Neural progenitor cell (in vitro differentiated cells): ENCODE measurements around the gene USF2. TPM values are rescaled to one million over a fixed set of nuclear protein-coding genes. Genes with fewer than 3 reads are reported as not detected.

Source experiments
- DNase-seq: peaks from one replicate; pipeline ENCODE4 v3.0.0-alpha.2; 2016; ENCODE audit warnings: low spot score
- H2AFZ ChIP-seq: fragments of 200-600 bp; sonication (generic); replicated peaks from 2 replicates; pipeline ENCODE4 v1.6.1; 2016; ENCODE audit warnings: antibody characterized with exemption
- H3F3A ChIP-seq: fragments of 200-600 bp; sonication (generic); 2 replicates; pipeline ENCODE4 v1.6.1; 2016; ENCODE audit warnings: antibody characterized with exemption, low read depth
- H3K27ac ChIP-seq: fragments of 200-600 bp; sonication (generic); 2 replicates; pipeline ENCODE4 v1.5.1; 2016; ENCODE audit warnings: mild to moderate bottlenecking
- H3K27me3 ChIP-seq: fragments of 200-600 bp; sonication (generic); 2 replicates; pipeline ENCODE4 v1.6.1; 2016; ENCODE audit warnings: mild to moderate bottlenecking, moderate library complexity
- H3K36me3 ChIP-seq: fragments of 200-600 bp; sonication (generic); 2 replicates; pipeline ENCODE4 v1.5.1; 2016
- H3K4me1 ChIP-seq: fragments of 200-600 bp; sonication (generic); 2 replicates; pipeline ENCODE4 v1.6.1; 2016; ENCODE audit warnings: mixed run types
- H3K4me2 ChIP-seq: fragments of 200-600 bp; sonication (generic); 2 replicates; pipeline ENCODE4 v1.6.1; 2016
- H3K4me3 ChIP-seq: fragments of 200-600 bp; sonication (generic); 2 replicates; pipeline ENCODE4 v1.5.1; 2016
- H3K79me2 ChIP-seq: fragments of 200-600 bp; sonication (generic); 2 replicates; pipeline ENCODE4 v1.6.1; 2016; ENCODE audit warnings: low read depth
- H3K9ac ChIP-seq: fragments of 200-600 bp; sonication (generic); 2 replicates; pipeline ENCODE4 v1.6.1; 2016
- H3K9me3 ChIP-seq: fragments of 200-600 bp; sonication (generic); 2 replicates; pipeline ENCODE4 v1.5.1; 2016; ENCODE audit warnings: low read depth
- H4K20me1 ChIP-seq: fragments of 200-600 bp; sonication (generic); 2 replicates; pipeline ENCODE4 v1.6.1; 2016; ENCODE audit warnings: low read depth
- H3K27ac Mint-ChIP-seq: 3 replicates; pipeline ENCODE4 v1.8.0; 2021; ENCODE audit warnings: mixed read lengths
- H3K27me3 Mint-ChIP-seq: 2 replicates; pipeline ENCODE4 v1.8.0; 2022; ENCODE audit warnings: low read depth, mild to moderate bottlenecking, inconsistent platforms, moderate library complexity, mixed read lengths; ENCODE audit not compliant: insufficient read depth
- H3K36me3 Mint-ChIP-seq: 3 replicates; pipeline ENCODE4 v1.8.0; 2021; ENCODE audit warnings: mixed read lengths
- H3K4me1 Mint-ChIP-seq: 3 replicates; pipeline ENCODE4 v1.8.0; 2021; ENCODE audit warnings: mixed read lengths
- H3K4me3 Mint-ChIP-seq: 3 replicates; pipeline ENCODE4 v1.8.0; 2021; ENCODE audit warnings: mild to moderate bottlenecking, moderate library complexity, mixed read lengths
- H3K9me3 Mint-ChIP-seq: 3 replicates; pipeline ENCODE4 v1.8.0; 2020; ENCODE audit warnings: mixed read lengths
- CTCF ChIP-seq: fragments of 200-600 bp; sonication (generic); IDR thresholded peaks from 2 replicates; pipeline ENCODE4 v1.5.1; 2017; ENCODE audit warnings: antibody characterized with exemption, mild to moderate bottlenecking
- EZH2 ChIP-seq: fragments of 200-600 bp; sonication (generic); IDR thresholded peaks from 2 replicates; pipeline ENCODE4 v1.6.1; 2017; ENCODE audit warnings: antibody characterized with exemption, mild to moderate bottlenecking, moderate library complexity
- EZH2phosphoT487 ChIP-seq: fragments of 200-600 bp; sonication (generic); IDR thresholded peaks from 2 replicates; pipeline ENCODE4 v1.6.1; 2017; ENCODE audit warnings: antibody characterized with exemption
- total RNA-seq: library from RNA; depleted of rRNA; stranded (reverse); fragments of >200 nt; gene quantifications from 2 replicates; pipeline ENCODE4 v1.2.3, GENCODE V29; 2015; ENCODE audit warnings: low replicate concordance

The USF2 gene
- total RNA-seq, 1 donor from 2014 or later: 46.8 TPM

DNA sequence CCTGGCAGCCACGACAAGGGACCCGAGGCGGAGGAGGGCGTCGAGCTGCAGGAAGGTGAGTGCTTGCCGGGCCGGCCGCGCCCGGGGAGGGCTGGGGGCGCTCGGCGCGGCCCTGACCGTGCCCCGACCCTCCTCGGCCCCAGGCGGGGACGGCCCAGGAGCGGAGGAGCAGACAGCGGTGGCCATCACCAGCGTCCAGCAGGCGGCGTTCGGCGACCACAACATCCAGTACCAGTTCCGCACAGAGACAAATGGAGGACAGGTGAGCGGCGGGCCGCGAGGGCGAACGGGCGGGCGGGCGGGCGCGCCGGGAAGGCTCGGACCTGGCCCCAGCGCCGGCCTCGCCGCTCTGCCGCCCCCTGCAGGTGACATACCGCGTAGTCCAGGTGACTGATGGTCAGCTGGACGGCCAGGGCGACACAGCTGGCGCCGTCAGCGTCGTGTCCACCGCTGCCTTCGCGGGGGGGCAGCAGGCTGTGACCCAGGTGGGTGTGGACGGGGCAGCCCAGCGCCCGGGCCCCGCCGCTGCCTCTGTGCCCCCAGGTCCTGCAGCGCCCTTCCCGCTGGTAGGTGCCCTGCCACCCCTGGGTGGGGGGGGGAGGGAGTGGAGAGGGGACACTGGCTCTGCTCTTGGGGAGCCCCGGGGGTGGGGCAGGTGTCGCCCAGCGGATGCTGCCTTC, 816 bp downstream of the USF2 start:
- peak overlapping the region; percentile 85 for H3K4me3 Mint-ChIP-seq
- no peak overlapping the region for H3K9ac ChIP-seq
- H3K27me3 ChIP-seq: no peaks in the 10 kb centered on the region
- H3K4me1 Mint-ChIP-seq: peaks cover 16% of the 10 kb centered on the region
- H3K36me3 Mint-ChIP-seq: peaks cover 24% of the 10 kb centered on the region
- H3K27ac ChIP-seq: no peak overlapping the region
- no peak overlapping the region for H3K27ac Mint-ChIP-seq
- TF ChIP-seq EZH2 (no peak), CTCF (peak; percentile 74)
- H3K79me2 ChIP-seq: peaks cover 29% of the 10 kb centered on the region
- H3F3A ChIP-seq: peaks cover 31% of the 10 kb centered on the region
- peak overlapping the region; percentile 80 for H3K4me3 ChIP-seq
- no peaks in the 10 kb centered on the region for H3K4me1 ChIP-seq
- H3K9me3 ChIP-seq: no peaks in the 10 kb centered on the region
- no peak overlapping the region for H2AFZ ChIP-seq
- H3K9me3 Mint-ChIP-seq: no peaks in the 10 kb centered on the region
- peaks cover 5% of the 10 kb centered on the region for H3K36me3 ChIP-seq
- H3K4me2 ChIP-seq: peak overlapping the region; percentile 78
- H4K20me1 ChIP-seq: peaks cover 33% of the 10 kb centered on the region
- H3K27me3 Mint-ChIP-seq: peaks cover 4% of the 10 kb centered on the region
- DNase-seq: peak; percentile 94

DNA sequence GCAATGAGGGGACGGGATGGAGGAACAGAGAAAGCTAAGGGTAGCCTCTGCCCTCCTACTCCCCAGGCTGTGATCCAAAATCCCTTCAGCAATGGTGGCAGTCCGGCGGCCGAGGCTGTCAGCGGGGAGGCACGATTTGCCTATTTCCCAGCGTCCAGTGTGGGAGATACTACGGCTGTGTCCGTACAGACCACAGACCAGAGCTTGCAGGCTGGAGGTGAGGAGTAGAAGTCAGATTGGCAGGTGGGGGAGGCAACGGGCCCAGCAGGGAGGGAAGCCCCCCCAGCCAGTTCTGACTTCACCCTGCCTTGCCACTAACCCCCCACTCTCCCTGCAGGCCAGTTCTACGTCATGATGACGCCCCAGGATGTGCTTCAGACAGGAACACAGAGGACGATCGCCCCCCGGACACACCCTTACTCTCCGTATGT, 1.6 kb downstream of the USF2 start:
- no peaks in the 10 kb centered on the region for H3K4me1 ChIP-seq
- H3F3A ChIP-seq: peaks cover 23% of the 10 kb centered on the region
- peaks cover 16% of the 10 kb centered on the region for H3K4me1 Mint-ChIP-seq
- H3K79me2 ChIP-seq: peaks cover 29% of the 10 kb centered on the region
- H3K27ac Mint-ChIP-seq: no peak overlapping the region
- TF ChIP-seq EZH2phosphoT487 (no peak), EZH2 (no peak), CTCF (no peak)
- peaks cover 5% of the 10 kb centered on the region for H3K36me3 ChIP-seq
- H3K4me3 Mint-ChIP-seq: peak overlapping the region; percentile 85
- H3K36me3 Mint-ChIP-seq: peaks cover 21% of the 10 kb centered on the region
- H3K4me2 ChIP-seq: no peak overlapping the region
- H3K9ac ChIP-seq: no peak overlapping the region
- no peak overlapping the region for H2AFZ ChIP-seq
- H3K4me3 ChIP-seq: no peak overlapping the region
- no peaks in the 10 kb centered on the region for H3K9me3 Mint-ChIP-seq
- H3K27ac ChIP-seq: no peak overlapping the region
- no peaks in the 10 kb centered on the region for H3K9me3 ChIP-seq
- peaks cover 4% of the 10 kb centered on the region for H3K27me3 Mint-ChIP-seq
- H4K20me1 ChIP-seq: peaks cover 31% of the 10 kb centered on the region
- H3K27me3 ChIP-seq: no peaks in the 10 kb centered on the region
- no peak for DNase-seq

GRCh38 chr19:35271546-35271945, 2.8 kb downstream of the USF2 start:
- Mint-ChIP-seq H3K9me3 (no peaks in the 10 kb centered on the region), H3K27ac (peak overlapping the region; percentile 2), H3K4me3 (peak overlapping the region; percentile 34), H3K4me1 (peaks cover 11% of the 10 kb centered on the region), H3K36me3 (peaks cover 23% of the 10 kb centered on the region), H3K27me3 (peaks cover 4% of the 10 kb centered on the region)
- no peak for TF ChIP-seq EZH2phosphoT487
- no peak for TF ChIP-seq CTCF
- no peak for TF ChIP-seq EZH2
- Histone ChIP-seq H3K9me3 (no peaks in the 10 kb centered on the region), H4K20me1 (peaks cover 31% of the 10 kb centered on the region), H3K79me2 (peaks cover 29% of the 10 kb centered on the region), H3K36me3 (peaks cover 5% of the 10 kb centered on the region), H3K9ac (no peak overlapping the region), H3F3A (peaks cover 14% of the 10 kb centered on the region), H3K27ac (no peak overlapping the region), H3K4me2 (no peak overlapping the region), H2AFZ (no peak overlapping the region), H3K27me3 (no peaks in the 10 kb centered on the region), H3K4me3 (no peak overlapping the region), H3K4me1 (no peaks in the 10 kb centered on the region)
- no peak for DNase-seq
